Naive thymus-derived CD4-positive, alpha-beta T cell (primary cell): Measurements from ENCODE around the gene TYMP. TPM values are rescaled to one million over a fixed set of nuclear protein-coding genes. Genes with fewer than 3 reads are reported as not detected.

Experiments
- ATAC-seq: fragments of 150-1000 bp; cut with Tn5 transposase; 2 replicates; pipeline ENCODE4 v1.10.0; 2021; ENCODE audit warnings: mild to moderate bottlenecking, moderate library complexity
- CTCF ChIA-PET: fragments of 350-600 bp; sonication (Branson Sonifier 250); formaldehyde crosslinking; loops from one replicate; lab custom pipeline; 2021; ENCODE audit warnings: antibody characterized with exemption; lab: Charles Lee
- POLR2A ChIA-PET: fragments of 350-600 bp; sonication (Branson Sonifier 250); formaldehyde crosslinking; loops from one replicate; lab custom pipeline; 2021; ENCODE audit warnings: antibody characterized with exemption, inconsistent platforms; lab: Charles Lee
- DNase-seq, 9 donors: peaks; one replicate each; pipeline versions ENCODE4 v3.0.0 to v3.0.0-alpha.2; 2020 to 2022; ENCODE audit warnings: mixed read lengths in 1 of 9
- H3K27ac ChIP-seq: one replicate; pipeline ENCODE4 v1.7.0; 2013; ENCODE audit warnings: mild to moderate bottlenecking, low read depth, low read length, moderate library complexity
- H3K27me3 ChIP-seq, 2 donors: one replicate each; pipeline ENCODE4 v1.7.0; 2013; ENCODE audit warnings: low read length in 2 of 2, mild to moderate bottlenecking in 2 of 2, moderate library complexity in 2 of 2; ENCODE audit not compliant: control insufficient read depth in 2 of 2, insufficient read depth in 2 of 2
- H3K36me3 ChIP-seq, 3 experiments: 1 replicate in 2 of 3; 2 replicates in 1 of 3; pipeline ENCODE4 v1.7.0; 2013; ENCODE audit warnings: low read length in 3 of 3, mild to moderate bottlenecking in 3 of 3, moderate library complexity in 1 of 3; ENCODE audit not compliant: insufficient read depth in 3 of 3, control insufficient read depth in 2 of 3
- H3K4me1 ChIP-seq, 2 donors: one replicate each; pipeline ENCODE4 v1.7.0; 2013; ENCODE audit warnings: low read length in 2 of 2, mild to moderate bottlenecking in 2 of 2, moderate library complexity in 1 of 2; ENCODE audit not compliant: control insufficient read depth in 2 of 2, insufficient read depth in 2 of 2
- H3K4me3 ChIP-seq: 2 replicates; pipeline ENCODE4 v1.7.0; 2013; ENCODE audit warnings: mild to moderate bottlenecking, low read length
- H3K9me3 ChIP-seq, 3 experiments: 1 replicate in 2 of 3; 2 replicates in 1 of 3; pipeline ENCODE4 v1.7.0; 2013; ENCODE audit warnings: low read length in 3 of 3; ENCODE audit not compliant: control insufficient read depth in 2 of 3
- H3K27ac Mint-ChIP-seq, 9 donors: one replicate each; pipeline ENCODE4 v1.8.0; 2020 to 2022; ENCODE audit warnings: mixed read lengths in 9 of 9, mild to moderate bottlenecking in 8 of 9, moderate library complexity in 5 of 9, inconsistent platforms in 2 of 9
- H3K27me3 Mint-ChIP-seq, 5 donors: one replicate each; pipeline ENCODE4 v1.8.0; 2021 to 2022; ENCODE audit warnings: mixed read lengths in 5 of 5, mild to moderate bottlenecking in 1 of 5
- H3K36me3 Mint-ChIP-seq, 5 donors: one replicate each; pipeline ENCODE4 v1.8.0; 2020 to 2022; ENCODE audit warnings: mixed read lengths in 5 of 5, mild to moderate bottlenecking in 3 of 5, inconsistent platforms in 1 of 5
- H3K4me1 Mint-ChIP-seq, 7 donors: one replicate each; pipeline ENCODE4 v1.8.0; 2020 to 2022; ENCODE audit warnings: mixed read lengths in 7 of 7, mild to moderate bottlenecking in 3 of 7, inconsistent platforms in 1 of 7
- H3K4me3 Mint-ChIP-seq, 10 donors: one replicate each; pipeline ENCODE4 v1.8.0; 2020 to 2022; ENCODE audit warnings: mild to moderate bottlenecking in 10 of 10, mixed read lengths in 10 of 10, moderate library complexity in 6 of 10, inconsistent platforms in 2 of 10
- H3K9me3 Mint-ChIP-seq, 11 donors: one replicate each; pipeline ENCODE4 v1.8.0; 2020 to 2022; ENCODE audit warnings: mixed read lengths in 11 of 11, mild to moderate bottlenecking in 4 of 11, inconsistent platforms in 1 of 11, moderate library complexity in 1 of 11
- intact Hi-C, 2 donors: fragments of 100-400 bp; cut with micrococcal nuclease; formaldehyde crosslinking; loops; one replicate each; pipeline ENCODE4 v1.15.1; 2023
- polyA plus RNA-seq, 2 donors: library from polyadenylated mRNA; unstranded; fragments of 300-500 nt; fragmentation: Illumina TruSeq; gene quantifications; one replicate each; pipeline ENCODE4 v1.2.3, GENCODE V29; 2021
- total RNA-seq, 6 experiments: library from RNA in 5 of 6; stranded (reverse) in 5 of 6; gene quantifications; 1 replicate in 5 of 6; 2 replicates in 1 of 6; pipeline ENCODE4 v1.2.3 and lab custom pipeline; 2021 to 2026

The TYMP gene
- total and polyA plus RNA-seq, 7 experiments from 2014 or later: 2.7 to 161 (median 7.9) TPM

- Histone ChIP-seq H3K4me1 (peaks cover 35 to 46% of the 10 kb centered on the region in 2 donors), H3K9me3 (no peaks in the 10 kb centered on the region), H3K36me3 (no peaks in the 10 kb centered on the region), H3K27me3 (no peaks in the 10 kb centered on the region), H3K4me3 (no peak overlapping the region), H3K27ac (no peak overlapping the region)
- Mint-ChIP-seq H3K4me3 (peak overlapping the region in 6 of 10 donors; percentile 25 to 88 (median 58)), H3K4me1 (peaks cover 32 to 46% (median 34%) of the 10 kb centered on the region in 7 donors), H3K27me3 (no peaks in the 10 kb centered on the region), H3K36me3 (peaks cover 0 to 13% (median 0%) of the 10 kb centered on the region in 5 donors), H3K9me3 (peaks cover 0 to 3% (median 0%) of the 10 kb centered on the region in 11 donors), H3K27ac (peak overlapping the region in 5 of 9 donors; percentile 48 to 87 (median 77))
- no peak for DNase-seq
- CTCF ChIA-PET: interaction anchor here (1.6 to 4.3 kb wide), 5 partner anchors 8 to 73 kb away, joined by 6 to 31 read pairs (median 7); partner anchors contain the start of genes SCO2 and SYCE3
- intact Hi-C loops: no loop called here
- no peak for ATAC-seq
- POLR2A ChIA-PET: interaction anchor here (0.6 to 6.3 kb wide), 14 partner anchors 9 to 76 kb away, joined by 3 to 77 read pairs (median 6); partner anchors contain the start of genes SCO2, SYCE3 and TYMP
These were observed 17.6 kb upstream of the TYMP start for GRCh38 chr22:50547263-50547985.

GRCh38 chr22:50546326-50547262, 16.8 kb upstream of the TYMP start:
- H3K27me3 ChIP-seq: no peaks in the 10 kb centered on the region
- peaks cover 0 to 5% (median 0%) of the 10 kb centered on the region in 11 donors for H3K9me3 Mint-ChIP-seq
- H3K27me3 Mint-ChIP-seq: no peaks in the 10 kb centered on the region
- H3K4me3 Mint-ChIP-seq: peak overlapping the region in 4 of 10 donors; percentile 11 to 69 (median 47)
- peaks cover 0 to 16% (median 0%) of the 10 kb centered on the region in 5 donors for H3K36me3 Mint-ChIP-seq
- DNase-seq (no peak), ATAC-seq (no peak)
- H3K27ac ChIP-seq: no peak overlapping the region
- no peaks in the 10 kb centered on the region for H3K36me3 ChIP-seq
- H3K9me3 ChIP-seq: no peaks in the 10 kb centered on the region
- intact Hi-C loops: no loop called here
- peaks cover 35 to 46% of the 10 kb centered on the region in 2 donors for H3K4me1 ChIP-seq
- peak overlapping the region in 4 of 9 donors; percentile 14 to 93 (median 84) for H3K27ac Mint-ChIP-seq
- ChIA-PET POLR2A (interaction anchor here (1.1 to 6.3 kb wide), 7 partner anchors 8 to 74 kb away, joined by 4 to 77 read pairs (median 19); partner anchors contain the start of genes SCO2 and TYMP), CTCF (interaction anchor here (2.0 to 4.3 kb wide), 3 partner anchors 7 to 21 kb away, joined by 6 to 31 read pairs (median 7); partner anchors contain the start of genes SCO2 and SYCE3)
- no peak overlapping the region for H3K4me3 ChIP-seq
- H3K4me1 Mint-ChIP-seq: peaks cover 32 to 52% (median 36%) of the 10 kb centered on the region in 7 donors

GRCh38 chr22:50545522-50546325, 15.9 kb upstream of the TYMP start, which contains the start of gene KLHDC7B:
TSS of gene KLHDC7B (plus strand) at chr22:50545899. CDS start at chr22:50546244, 345 bp downstream.
- H3K4me1 Mint-ChIP-seq: peaks cover 31 to 56% (median 36%) of the 10 kb centered on the region in 7 donors
- Histone ChIP-seq H3K36me3 (no peaks in the 10 kb centered on the region), H3K4me1 (peaks cover 35 to 46% of the 10 kb centered on the region in 2 donors), H3K4me3 (peak within 1 kb of the TSS; percentile 67), H3K9me3 (no peaks in the 10 kb centered on the region), H3K27me3 (no peaks in the 10 kb centered on the region), H3K27ac (peak within 1 kb of the TSS; percentile 45)
- peaks cover 0 to 7% (median 0%) of the 10 kb centered on the region in 11 donors for H3K9me3 Mint-ChIP-seq
- DNase-seq (no peak), ATAC-seq (no peak)
- ChIA-PET POLR2A (interaction anchor here (0.6 to 3.2 kb wide), 7 partner anchors 14 to 78 kb away, joined by 3 to 19 read pairs (median 4); partner anchors contain the start of gene SCO2), CTCF (interaction anchor here (1.4 to 2.0 kb wide), 2 partner anchors 18 to 75 kb away, joined by 5 to 6 read pairs; partner anchors contain the start of gene SYCE3)
- H3K4me3 Mint-ChIP-seq: peak within 1 kb of the TSS in 9 of 10 donors; percentile 29 to 77 (median 69)
- intact Hi-C loops: loop anchor here in 1 of 2 donors (1.0 to 2.0 kb wide), 2 partner anchors 15 to 75 kb away; partner anchors contain the start of gene TYMP
- peak within 1 kb of the TSS in 7 of 9 donors; percentile 49 to 93 (median 83) for H3K27ac Mint-ChIP-seq
- no peaks in the 10 kb centered on the region for H3K27me3 Mint-ChIP-seq
- H3K36me3 Mint-ChIP-seq: peaks cover 0 to 15% (median 0%) of the 10 kb centered on the region in 5 donors

GRCh38 chr22:50544746-50545253, 15.0 kb upstream of the TYMP start:
- Mint-ChIP-seq H3K27ac (peak overlapping the region in 7 of 9 donors; percentile 25 to 93 (median 67)), H3K4me1 (peaks cover 29 to 54% (median 30%) of the 10 kb centered on the region in 7 donors), H3K36me3 (peaks cover 0 to 10% (median 0%) of the 10 kb centered on the region in 5 donors), H3K4me3 (peak overlapping the region in 8 of 10 donors; percentile 53 to 77 (median 70)), H3K9me3 (peaks cover 0 to 7% (median 0%) of the 10 kb centered on the region in 11 donors), H3K27me3 (no peaks in the 10 kb centered on the region)
- Histone ChIP-seq H3K27ac (peak overlapping the region; percentile 45), H3K4me3 (peak overlapping the region; percentile 67), H3K4me1 (peaks cover 36 to 40% of the 10 kb centered on the region in 2 donors), H3K9me3 (no peaks in the 10 kb centered on the region), H3K27me3 (no peaks in the 10 kb centered on the region), H3K36me3 (no peaks in the 10 kb centered on the region)
- ATAC-seq: no peak
- no peak for DNase-seq
- ChIA-PET CTCF (interaction anchor here (0.6 to 1.6 kb wide), 3 partner anchors 18 to 739 kb away, joined by 3 to 5 read pairs (median 3); partner anchors contain the start of gene SYCE3), POLR2A (interaction anchor here (1.1 to 3.2 kb wide), 7 partner anchors 15 to 76 kb away, joined by 3 to 19 read pairs (median 4); partner anchors contain the start of genes SCO2 and SYCE3)
- intact Hi-C loops: loop anchor here (1.0 to 2.0 kb wide), 8 partner anchors 13 to 76 kb away; partner anchors contain the start of genes CHKB (in 1 of the 2), NCAPH2 (in 1 of the 2), SCO2 (in 1 of the 2) and SYCE3 (in 1 of the 2)
